HepG2 (cell line): ENCODE results near the gene INHA. TPM values are rescaled to one million over a fixed set of nuclear protein-coding genes. Genes with fewer than 3 reads are reported as not detected.
A peak's percentile ranks its signal among the peaks of the same experiment; 100 is the strongest.

Source experiments
- ATAC-seq: fragments of 200-7000 bp; cut with Tn5 transposase; 3 replicates; pipeline ENCODE4 v1.9.1; 2020; ENCODE audit warnings: mild to moderate bottlenecking, moderate library complexity
- BruUV-seq: library from RNA; stranded (reverse); fragments of 400-500 nt; replicated peaks from 2 replicates; lab custom pipeline; 2021; lab: Mats Ljungman, UMichigan
- CTCF ChIA-PET: fragments of 300-600 bp; formaldehyde crosslinking; extraction: SDS; loops from one replicate; lab custom pipeline; 2021; ENCODE audit warnings: low total read pairs, inconsistent platforms, low intra/inter-chr PET ratio; lab: Yijun Ruan, JAX
- POLR2A ChIA-PET: fragments of 350-600 bp; sonication (Branson Sonifier 250); formaldehyde crosslinking; loops from one replicate; lab custom pipeline; 2020; ENCODE audit warnings: antibody characterized with exemption, inconsistent platforms; lab: Yijun Ruan, JAX
- DNase-seq: peaks from one replicate; pipeline ENCODE4 v3.0.0-alpha.2; 2015; ENCODE audit warnings: low spot score
- FAIRE-seq: peaks from 3 replicates; lab custom pipeline; 2011; peaks lifted over from hg19 to GRCh38; lab: Jason Lieb, UNC
- H2AFZ ChIP-seq: one replicate; pipeline ENCODE4 v1.6.1; 2011; ENCODE audit warnings: low read length, inconsistent platforms
- H3K27ac ChIP-seq: fragments of 300-600 bp; 3 replicates; pipeline ENCODE4 v1.8.0; 2011; ENCODE audit warnings: mixed run types, mild to moderate bottlenecking, mixed read lengths, low read length, inconsistent platforms; ENCODE audit not compliant: insufficient read depth; ENCODE audit errors: extremely low read length
- H3K27me3 ChIP-seq, 2 experiments: fragments of 200-600 bp in 1 of 2; 2 replicates in 1 of 2; 3 replicates in 1 of 2; pipeline versions ENCODE4 v1.6.0 to v1.8.0; 2011; ENCODE audit warnings: low read length in 2 of 2, mild to moderate bottlenecking in 2 of 2, moderate library complexity in 2 of 2, inconsistent platforms in 1 of 2; ENCODE audit not compliant: insufficient read depth in 2 of 2, control insufficient read depth in 1 of 2
- H3K36me3 ChIP-seq, 2 experiments: fragments of 200-600 bp in 1 of 2; replicated peaks in 1 of 2; 2 replicates in 1 of 2; 3 replicates in 1 of 2; pipeline versions ENCODE4 v1.5.1 to v1.8.0; 2011; ENCODE audit warnings: low read length in 2 of 2, inconsistent platforms in 1 of 2; ENCODE audit not compliant: insufficient read depth in 2 of 2, control insufficient read depth in 1 of 2
- H3K4me1 ChIP-seq: 2 replicates; pipeline ENCODE4 v1.5.1; 2012; ENCODE audit warnings: low read length, inconsistent platforms; ENCODE audit not compliant: insufficient read depth
- H3K4me2 ChIP-seq: 2 replicates; pipeline ENCODE4 v1.6.0; 2011; ENCODE audit warnings: low read depth, low read length, inconsistent platforms
- H3K4me3 ChIP-seq, 3 experiments: fragments of 200-600 bp in 1 of 3; sonication (generic), shearing (Covaris generic) in 1 of 3; replicated peaks in 1 of 3; 2 replicates each; pipeline ENCODE4 v1.5.1; 2011 to 2016; ENCODE audit warnings: low read length in 3 of 3, inconsistent platforms in 2 of 3, low read depth in 2 of 3, mild to moderate bottlenecking in 2 of 3, control low read depth in 1 of 3, mixed read lengths in 1 of 3; ENCODE audit not compliant: insufficient read depth in 1 of 3
- H3K79me2 ChIP-seq: one replicate; pipeline ENCODE4 v1.6.1; 2011; ENCODE audit warnings: low read length, inconsistent platforms; ENCODE audit not compliant: insufficient read depth
- H3K9ac ChIP-seq: 2 replicates; pipeline ENCODE4 v1.6.0; 2011; ENCODE audit warnings: mild to moderate bottlenecking, low read depth, low read length, inconsistent platforms; ENCODE audit not compliant: insufficient read depth
- H3K9me3 ChIP-seq: 2 replicates; pipeline ENCODE4 v1.5.1; 2012; ENCODE audit warnings: mild to moderate bottlenecking, low read length
- H4K20me1 ChIP-seq: 2 replicates; pipeline ENCODE4 v1.6.0; 2011; ENCODE audit warnings: inconsistent platforms, mild to moderate bottlenecking, low read length, moderate library complexity; ENCODE audit not compliant: insufficient read depth
- CBX5 ChIP-seq: sonication (generic); formaldehyde crosslinking; IDR thresholded peaks from 2 replicates; pipeline ENCODE4 v1.4.0; 2020; ENCODE audit warnings: missing genetic modification reagents, borderline replicate concordance
- GABPB1 ChIP-seq: IDR thresholded peaks from 2 replicates; pipeline ENCODE4 v1.6.1; 2016; ENCODE audit warnings: mild to moderate bottlenecking, missing genetic modification reagents, moderate library complexity, missing compliant biosample characterization
- MTA1 ChIP-seq: sonication (generic); formaldehyde crosslinking; IDR thresholded peaks from 2 replicates; pipeline ENCODE4 v1.4.0; 2020; ENCODE audit warnings: missing genetic modification reagents, mild to moderate bottlenecking, borderline replicate concordance
- RFXAP ChIP-seq: sonication (generic); formaldehyde crosslinking; IDR thresholded peaks from 2 replicates; pipeline ENCODE4 v1.4.0; 2020; ENCODE audit warnings: missing genetic modification reagents, borderline replicate concordance
- RXRA ChIP-seq: sonication (generic); formaldehyde crosslinking; IDR thresholded peaks from 2 replicates; pipeline ENCODE4 v1.5.1; 2020; ENCODE audit warnings: missing genetic modification reagents
- ZNF30 ChIP-seq: sonication (generic); formaldehyde crosslinking; IDR thresholded peaks from 2 replicates; pipeline ENCODE4 v1.5.0; 2020; ENCODE audit warnings: mild to moderate bottlenecking, missing genetic modification reagents
- ZNF350 ChIP-seq: sonication (generic); formaldehyde crosslinking; IDR thresholded peaks from 2 replicates; pipeline ENCODE4 v1.4.0; 2020; ENCODE audit warnings: mild to moderate bottlenecking, low read depth, missing genetic modification reagents, borderline replicate concordance
- ZNF687 ChIP-seq: sonication (generic); formaldehyde crosslinking; IDR thresholded peaks from 2 replicates; pipeline ENCODE4 v1.5.1; 2020; ENCODE audit warnings: mild to moderate bottlenecking, missing genetic modification reagents, moderate library complexity
- WGBS: methylation state at CpG from one replicate; pipeline ENCODE4 v1.1.6; 2017; ENCODE audit warnings: low lambda C conversion rate; 5-methylcytosine and 5-hydroxymethylcytosine counted together
- in situ Hi-C: cut with HindIII; loops from 2 replicates; pipeline ENCODE4 v1.10.0; 2017; ENCODE audit warnings: low pct_unique_long_range_greater_than_20kb; ENCODE audit not compliant: extremely low pct_ligation_motif_present
- intact Hi-C: fragments of 100-400 bp; cut with micrococcal nuclease; formaldehyde crosslinking; loops from one replicate; pipeline ENCODE4 v1.10.0; 2022; ENCODE audit not compliant: unreplicated experiment
- polyA plus RNA-seq, 8 experiments: library from polyadenylated mRNA; depleted of rRNA in 3 of 8; stranded (reverse) in 7 of 8; unstranded in 1 of 8; fragments of >200 nt; fragmentation: Illumina TruSeq in 4 of 8; extraction: Trizol in 4 of 8; gene quantifications; 2 replicates each; pipeline versions ENCODE4 v1.2.1 to v1.2.3, GENCODE V29; 2011 to 2016; ENCODE audit warnings: low read depth in 4 of 8, missing spikeins in 1 of 8, mixed read lengths in 1 of 8; ENCODE audit not compliant: insufficient read depth in 1 of 8
- total RNA-seq, 5 experiments: library from RNA; depleted of rRNA; stranded (reverse); fragments of >200 nt; fragmentation: Illumina TruSeq; extraction: Trizol; gene quantifications; 2 replicates each; pipeline ENCODE4 v1.2.3, GENCODE V29; 2016; ENCODE audit warnings: low read depth in 1 of 5
- TF ChIP-seq, protein P1 (sequence below): sonication (generic); formaldehyde crosslinking; conservative IDR thresholded peaks from 2 replicates; pipeline ENCODE4 v1.8.1; 2023; ENCODE audit warnings: missing genetic modification reagents
- TF ChIP-seq, protein P2 (sequence below): sonication (generic); formaldehyde crosslinking; IDR thresholded peaks from 2 replicates; pipeline ENCODE4 v1.4.0; 2020; ENCODE audit warnings: missing genetic modification reagents

The INHA gene
- total and polyA plus RNA-seq, 2 of the 13 experiments (the other 11 are each of a cell fraction or from before 2014, with no cell fraction given) = 4.1 to 15.2 TPM

DNA sequence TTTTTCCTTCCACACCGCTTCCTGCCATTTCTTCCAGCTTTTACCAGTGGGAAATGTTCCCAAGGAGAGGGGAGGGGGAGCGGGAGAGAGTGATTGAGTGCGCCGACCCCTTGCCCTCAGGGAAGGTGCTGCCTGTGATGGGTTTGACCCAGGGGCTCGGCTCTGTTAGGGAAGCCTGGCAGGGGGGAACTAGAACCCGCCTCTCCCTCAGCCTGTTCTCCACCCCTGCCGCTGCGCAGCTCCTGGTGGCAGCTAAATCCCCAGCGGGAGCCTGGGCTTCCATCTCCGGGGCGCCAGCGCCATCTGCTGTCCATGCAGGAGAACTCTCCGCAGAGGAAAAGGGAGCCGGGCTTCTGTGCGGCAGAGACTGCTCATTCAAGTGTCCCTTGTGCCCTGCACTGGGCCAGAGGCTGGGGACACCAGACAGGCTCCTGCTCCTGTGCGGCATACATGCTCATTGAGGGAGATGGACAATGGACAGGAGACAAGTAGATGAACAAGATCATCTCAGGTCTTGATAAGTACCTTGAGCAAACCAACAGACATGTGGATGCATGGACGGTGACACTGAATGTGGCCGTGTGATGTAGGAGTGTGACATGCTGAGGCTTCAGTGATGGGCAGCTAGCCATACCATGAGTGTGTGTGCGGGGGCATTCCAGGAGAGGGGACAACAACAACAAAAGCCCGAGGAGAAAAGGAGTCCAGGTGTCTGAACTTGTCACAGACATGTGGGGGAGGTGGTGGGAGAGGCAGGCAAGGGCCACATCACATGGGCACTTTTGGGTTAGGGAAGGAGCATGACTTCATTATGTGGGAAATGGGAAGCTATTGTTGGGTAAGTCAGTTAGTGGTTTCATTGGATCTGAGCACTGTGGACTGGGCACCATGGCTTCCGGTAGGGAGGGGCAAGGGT is 41.8 kb upstream of the INHA start:
- Histone ChIP-seq H3K4me3 (no peak overlapping the region), H3K4me1 (peaks cover 11% of the 10 kb centered on the region), H3K9ac (no peak overlapping the region), H3K4me2 (no peak overlapping the region), H3K79me2 (no peaks in the 10 kb centered on the region), H4K20me1 (no peaks in the 10 kb centered on the region), H3K9me3 (no peaks in the 10 kb centered on the region), H3K27ac (no peak overlapping the region), H3K36me3 (no peaks in the 10 kb centered on the region), H3K27me3 (peaks cover 28 to 92% of the 10 kb centered on the region in 2 experiments; a peak in 4 of 5 replicates), H2AFZ (no peak overlapping the region)
- POLR2A ChIA-PET = interaction anchor here (0.7 to 1.8 kb wide), 8 partner anchors 8 to 127 kb away, joined by 3 to 21 read pairs (median 4); partner anchors contain the start of genes GMPPA and OBSL1
- intact Hi-C loops (loop anchor here (1.0 to 10.0 kb wide), 6 partner anchors 35 to 236 kb away; no protein-coding TSS in a partner anchor), in situ Hi-C loops (loop anchor here (5.0 kb wide), 2 partner anchors 38 to 128 kb away; no protein-coding TSS in a partner anchor)
- FAIRE-seq (peak; percentile 56), DNase-seq (peak; percentile 77), ATAC-seq (peak; percentile 89)
- CTCF ChIA-PET = interaction anchor here (0.6 to 5.4 kb wide), 10 partner anchors 9 to 127 kb away, joined by 3 to 53 read pairs (median 10); a partner anchor contains a TSS
- no TSS peak for BruUV-seq
- WGBS = 13% methylated on average over 14 of the region's 21 CpGs
- TF ChIP-seq MTA1 (CRISPR knock-in tag) (0 out of 2 replicates have a peak, but pooled peaks have one; percentile 32), RXRA (CRISPR knock-in tag) (peak; percentile 50; the same call in 1 of the 2 replicates), CBX5 (peak; percentile 79), GABPB1 (peak; percentile 46; the same call in 1 of the 2 replicates), ZNF687 (CRISPR knock-in tag) (peak; percentile 62), RFXAP (CRISPR knock-in tag) (peak; percentile 25; the same call in 1 of the 2 replicates), ZNF350 (CRISPR knock-in tag) (peak; percentile 85; the same call in 1 of the 2 replicates), ZNF30 (CRISPR knock-in tag) (no peak)
- TF ChIP-seq, protein P1, sequence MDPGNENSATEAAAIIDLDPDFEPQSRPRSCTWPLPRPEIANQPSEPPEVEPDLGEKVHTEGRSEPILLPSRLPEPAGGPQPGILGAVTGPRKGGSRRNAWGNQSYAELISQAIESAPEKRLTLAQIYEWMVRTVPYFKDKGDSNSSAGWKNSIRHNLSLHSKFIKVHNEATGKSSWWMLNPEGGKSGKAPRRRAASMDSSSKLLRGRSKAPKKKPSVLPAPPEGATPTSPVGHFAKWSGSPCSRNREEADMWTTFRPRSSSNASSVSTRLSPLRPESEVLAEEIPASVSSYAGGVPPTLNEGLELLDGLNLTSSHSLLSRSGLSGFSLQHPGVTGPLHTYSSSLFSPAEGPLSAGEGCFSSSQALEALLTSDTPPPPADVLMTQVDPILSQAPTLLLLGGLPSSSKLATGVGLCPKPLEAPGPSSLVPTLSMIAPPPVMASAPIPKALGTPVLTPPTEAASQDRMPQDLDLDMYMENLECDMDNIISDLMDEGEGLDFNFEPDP (CRISPR knock-in tag) = 0 out of 2 replicates have a peak, but pooled peaks have one; percentile 60
- TF ChIP-seq, protein P2, sequence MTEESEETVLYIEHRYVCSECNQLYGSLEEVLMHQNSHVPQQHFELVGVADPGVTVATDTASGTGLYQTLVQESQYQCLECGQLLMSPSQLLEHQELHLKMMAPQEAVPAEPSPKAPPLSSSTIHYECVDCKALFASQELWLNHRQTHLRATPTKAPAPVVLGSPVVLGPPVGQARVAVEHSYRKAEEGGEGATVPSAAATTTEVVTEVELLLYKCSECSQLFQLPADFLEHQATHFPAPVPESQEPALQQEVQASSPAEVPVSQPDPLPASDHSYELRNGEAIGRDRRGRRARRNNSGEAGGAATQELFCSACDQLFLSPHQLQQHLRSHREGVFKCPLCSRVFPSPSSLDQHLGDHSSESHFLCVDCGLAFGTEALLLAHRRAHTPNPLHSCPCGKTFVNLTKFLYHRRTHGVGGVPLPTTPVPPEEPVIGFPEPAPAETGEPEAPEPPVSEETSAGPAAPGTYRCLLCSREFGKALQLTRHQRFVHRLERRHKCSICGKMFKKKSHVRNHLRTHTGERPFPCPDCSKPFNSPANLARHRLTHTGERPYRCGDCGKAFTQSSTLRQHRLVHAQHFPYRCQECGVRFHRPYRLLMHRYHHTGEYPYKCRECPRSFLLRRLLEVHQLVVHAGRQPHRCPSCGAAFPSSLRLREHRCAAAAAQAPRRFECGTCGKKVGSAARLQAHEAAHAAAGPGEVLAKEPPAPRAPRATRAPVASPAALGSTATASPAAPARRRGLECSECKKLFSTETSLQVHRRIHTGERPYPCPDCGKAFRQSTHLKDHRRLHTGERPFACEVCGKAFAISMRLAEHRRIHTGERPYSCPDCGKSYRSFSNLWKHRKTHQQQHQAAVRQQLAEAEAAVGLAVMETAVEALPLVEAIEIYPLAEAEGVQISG (CRISPR knock-in tag) = peak; percentile 74; the same call in 1 of the 2 replicates
